Measurements from ENCODE around the gene DTX3L. TPM values are rescaled to one million over a fixed set of nuclear protein-coding genes. Genes with fewer than 3 reads are reported as not detected.

The DTX3L gene
- total RNA-seq: 14.2 and 27.8 TPM in 2 replicates

DNA sequence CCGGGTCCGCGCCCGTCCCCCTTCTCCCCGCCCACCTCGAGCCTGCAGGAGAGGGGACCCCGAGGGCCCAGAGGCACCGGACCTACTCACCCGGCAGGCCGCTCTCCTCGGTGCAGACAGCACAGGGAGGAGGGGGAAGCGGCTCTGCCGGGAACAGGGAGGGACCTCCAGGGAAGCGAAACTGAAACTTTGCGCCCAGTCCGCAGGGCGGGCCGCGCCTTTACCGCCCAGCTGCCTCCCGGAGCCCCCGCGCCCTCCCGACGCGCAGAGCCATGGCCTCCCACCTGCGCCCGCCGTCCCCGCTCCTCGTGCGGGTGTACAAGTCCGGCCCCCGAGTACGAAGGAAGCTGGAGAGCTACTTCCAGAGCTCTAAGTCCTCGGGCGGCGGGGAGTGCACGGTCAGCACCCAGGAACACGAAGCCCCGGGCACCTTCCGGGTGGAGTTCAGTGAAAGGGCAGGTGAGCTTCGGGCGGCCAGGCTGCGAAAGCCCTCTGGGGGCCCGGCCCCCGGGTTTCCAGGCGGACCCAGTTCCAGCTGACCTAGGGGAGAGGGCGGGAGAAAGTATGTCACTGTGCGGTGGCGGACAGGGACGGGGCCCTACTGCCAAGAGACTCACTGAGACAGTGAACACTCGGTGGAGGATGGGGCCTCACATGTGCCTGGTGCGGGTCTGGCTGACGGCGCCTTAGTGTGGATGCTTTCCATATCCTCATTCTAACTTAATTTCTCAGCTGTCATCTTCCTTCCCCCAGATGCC is at the start of gene DTX3L, which contains the start of gene PARP9:
DTX3L (plus strand) TSS at position 184 of the 758 bp plus-strand sequence; CDS start at position 273, 89 bp downstream.
PARP9 (minus strand) TSS at position 146 of the 758 bp plus-strand sequence. CDS start 4,680 bp downstream, outside the sequence.

DNA sequence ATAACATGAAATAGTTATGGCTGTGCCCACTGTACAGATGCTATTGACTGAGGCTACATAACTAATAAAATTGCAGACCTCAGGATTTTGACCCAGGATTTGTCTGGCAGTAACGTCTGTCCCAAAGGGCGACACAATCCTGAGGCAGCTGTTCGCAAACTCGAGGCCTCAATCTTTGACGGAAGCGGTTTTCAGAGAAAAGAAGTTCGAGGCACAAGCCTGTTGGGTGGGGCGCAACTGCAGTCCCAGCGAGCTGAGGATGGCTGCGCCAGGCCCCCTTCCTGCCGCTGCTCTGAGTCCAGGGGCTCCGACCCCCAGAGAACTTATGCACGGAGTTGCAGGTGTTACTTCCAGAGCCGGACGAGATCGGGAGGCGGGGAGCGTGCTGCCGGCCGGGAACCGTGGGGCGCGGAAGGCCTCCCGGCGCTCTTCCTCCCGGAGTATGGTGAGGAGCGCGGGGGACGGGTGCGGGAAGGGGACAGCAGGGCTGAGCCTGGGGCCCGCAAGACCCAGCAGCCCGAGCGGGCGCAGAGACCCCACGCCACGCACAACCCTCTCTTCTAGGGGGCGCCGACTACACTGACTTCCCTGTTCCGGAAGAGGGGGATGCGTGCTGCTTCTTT is 13.4 kb downstream of the DTX3L start, which contains the start of gene PARP15:
PARP15 (plus strand) TSS at position 242 of the 623 bp plus-strand sequence; CDS start at position 260, 18 bp downstream.

Other genes starting within 250 kb of the DTX3L start
- not detected in 2 replicates for gene CSTA, start 239.1 kb upstream of the DTX3L start, total RNA-seq
- 28.3 and 29.6 TPM in 2 replicates for gene MIX23, start 181.1 kb upstream of the DTX3L start, total RNA-seq
- gene FAM162A, start 180.2 kb upstream of the DTX3L start, total RNA-seq: 4.0 and 8.2 TPM in 2 replicates
- gene WDR5B, start 148.3 kb upstream of the DTX3L start, total RNA-seq: 2.1 and 6.9 TPM in 2 replicates
- 26.6 and 48.9 TPM in 2 replicates for gene KPNA1, start 49.4 kb upstream of the DTX3L start, total RNA-seq
- 16.8 and 21.5 TPM in 2 replicates for gene PARP9, start within 50 bp of the DTX3L start, total RNA-seq
- gene PARP15, start 13.3 kb downstream of the DTX3L start, total RNA-seq: 0.32 and 0.38 TPM in 2 replicates
- 93.1 and 159 TPM in 2 replicates for gene PARP14, start 116.5 kb downstream of the DTX3L start, total RNA-seq
- gene HSPBAP1, start 229.5 kb downstream of the DTX3L start, total RNA-seq: 7.6 and 10.0 TPM in 2 replicates
- 8.9 and 11.1 TPM in 2 replicates for gene SLC49A4, start 230.7 kb downstream of the DTX3L start, total RNA-seq

All from bladder microvascular endothelial cell (primary cell).